ENCODE data around the gene TAP2. TPM values are rescaled to one million over a fixed set of nuclear protein-coding genes. Genes with fewer than 3 reads are reported as not detected.

The TAP2 gene
- total and polyA plus RNA-seq, 10 of the 15 experiments (the other 5 are each of a cell fraction or from before 2014, with no cell fraction given) = 5.3 to 77.2 (median 35.3) TPM

- H3K27ac ChIP-seq (ENCODE audit: control insufficient read depth, insufficient read depth) = no peak overlapping the region
- in situ Hi-C loops (cut with MboI) (loop anchor here (5.0 kb wide), 1 partner anchor 378 kb away; no protein-coding TSS in a partner anchor), intact Hi-C loops (cut with micrococcal nuclease; ENCODE audit: unreplicated experiment) (no loop called here)
- H4K20me1 ChIP-seq (ENCODE audit: control insufficient read depth, insufficient read depth) = no peaks in the 10 kb centered on the region
- DNase-seq (ENCODE audit: low read depth, low spot score) (no peak), FAIRE-seq (no peak), ATAC-seq (no peak)
- CTCF ChIA-PET = interaction anchor here (1.0 to 1.4 kb wide), 2 partner anchors 77 to 90 kb away, joined by 3 to 5 read pairs; no protein-coding TSS in a partner anchor
- no peak overlapping the region for H2AFZ ChIP-seq (ENCODE audit: control insufficient read depth, low read depth, low read length)
- RAD21 ChIA-PET (ENCODE audit: unreplicated experiment) = no interaction called here
- POLR2A ChIA-PET = no interaction called here
- no peaks in the 10 kb centered on the region for H3K79me2 ChIP-seq (ENCODE audit: control insufficient read depth, insufficient read depth, low read length)
- BruUV-seq (replicated peaks) = no TSS peak
- WGBS (ENCODE audit: insufficient coverage, insufficient replicate concordance, low lambda C conversion rate, missing lambda C conversion rate) = 17% methylated on average over 2 of the region's 2 CpGs
- H3K9ac ChIP-seq (ENCODE audit: control insufficient read depth, insufficient read depth, low read length) = no peak overlapping the region
- no peak overlapping the region for H3K4me3 ChIP-seq
- peaks cover 2 to 11% of the 10 kb centered on the region in 2 experiments for H3K27me3 ChIP-seq (replicated peaks in 1 of 2; ENCODE audit: control insufficient read depth in 2 of 2, insufficient read depth in 2 of 2, low read length in 1 of 2)
- SMC1A ChIA-PET (ENCODE audit: uncharacterized antibody, unreplicated experiment) = no interaction called here
- H3K4me1 ChIP-seq (ENCODE audit: control insufficient read depth, insufficient read depth, low read length) = peaks cover 4% of the 10 kb centered on the region
- H3K4me2 ChIP-seq (ENCODE audit: control insufficient read depth, insufficient read depth) = no peak overlapping the region
- no peaks in the 10 kb centered on the region for H3K36me3 ChIP-seq (ENCODE audit: control insufficient read depth in 2 of 2, insufficient read depth in 2 of 2, low read length in 1 of 2)
- H3K9me3 ChIP-seq (replicated peaks; ENCODE audit: control insufficient read depth, insufficient read depth, low read length) = no peaks in the 10 kb centered on the region
- TF ChIP-seq PML (IDR thresholded peaks at IDR 0.05; ENCODE audit: low read length) = no peak
- TF ChIP-seq HDAC6 (IDR thresholded peaks at IDR 0.05; ENCODE audit: unreplicated experiment) = no peak
- TF ChIP-seq HCFC1 (IDR thresholded peaks at IDR 0.05; ENCODE audit: low read length) = no peak
- no peak for TF ChIP-seq NR2C1 (IDR thresholded peaks at IDR 0.05)
- no peak for TF ChIP-seq KAT2A (conservative IDR thresholded peaks at IDR 0.05; ENCODE audit: control insufficient read depth, low read depth, low read length)
- no peak for TF ChIP-seq HSF1 (IDR thresholded peaks at IDR 0.05; ENCODE audit: low read depth, low read length)
- no peak for TF ChIP-seq POLR2A (IDR thresholded peaks at IDR 0.05; ENCODE audit: low read depth, low read length)
- no peak for TF ChIP-seq NFYA (IDR thresholded peaks at IDR 0.05; ENCODE audit: borderline replicate concordance, low read depth, low read length)
- TF ChIP-seq SIX5 (IDR thresholded peaks at IDR 0.05; ENCODE audit: low read depth, low read length, severe bottlenecking) = no peak
- TF ChIP-seq PKNOX1 (IDR thresholded peaks at IDR 0.05) = no peak
- no peak for TF ChIP-seq E2F8 (IDR thresholded peaks at IDR 0.05; ENCODE audit: low read depth, partially characterized antibody)
- TF ChIP-seq ZBTB11 (CRISPR knock-in tag; IDR thresholded peaks at IDR 0.05) = no peak
- TF ChIP-seq IKZF2 (IDR thresholded peaks at IDR 0.05) = no peak
- no peak for TF ChIP-seq FOS (IDR thresholded peaks at IDR 0.05; ENCODE audit: borderline replicate concordance, extremely low read depth, insufficient read length)
- no peak for TF ChIP-seq E2F4 (IDR thresholded peaks at IDR 0.05; ENCODE audit: low read depth, low read length)
These were observed 48.2 kb downstream of the TAP2 start for GRCh38 chr6:32790306-32790705.

Data from GM12878 (cell line).